AG04449 (cell line): ENCODE data around the gene SLC26A3.

Experiments used
- CTCF ChIA-PET: fragments of 350-600 bp; formaldehyde crosslinking; extraction: SDS; loops from one replicate; lab custom pipeline; 2021; ENCODE audit warnings: antibody characterized with exemption; lab: Yijun Ruan, JAX
- POLR2A ChIA-PET: fragments of 400-600, 350-600 bp; formaldehyde crosslinking; extraction: SDS; loops from one replicate; lab custom pipeline; 2020; ENCODE audit warnings: antibody characterized with exemption, inconsistent platforms; lab: Yijun Ruan, JAX
- DNase-seq: peaks from one replicate; pipeline ENCODE4 v3.0.0-alpha.2; 2010; ENCODE audit warnings: low read depth, low spot score
- H3K4me3 ChIP-seq: 2 replicates; pipeline ENCODE4 v1.5.1; 2011; ENCODE audit warnings: low read depth, mild to moderate bottlenecking, control low read depth, low read length
- TF ChIP-seq, protein P1 (sequence below): IDR thresholded peaks from one replicate; pipeline ENCODE4 v1.5.1; 2011; ENCODE audit warnings: mild to moderate bottlenecking, moderate library complexity, low read length, control low read depth, inconsistent platforms; ENCODE audit not compliant: insufficient read depth; ENCODE audit errors: missing control alignments

The SLC26A3 gene

DNA sequence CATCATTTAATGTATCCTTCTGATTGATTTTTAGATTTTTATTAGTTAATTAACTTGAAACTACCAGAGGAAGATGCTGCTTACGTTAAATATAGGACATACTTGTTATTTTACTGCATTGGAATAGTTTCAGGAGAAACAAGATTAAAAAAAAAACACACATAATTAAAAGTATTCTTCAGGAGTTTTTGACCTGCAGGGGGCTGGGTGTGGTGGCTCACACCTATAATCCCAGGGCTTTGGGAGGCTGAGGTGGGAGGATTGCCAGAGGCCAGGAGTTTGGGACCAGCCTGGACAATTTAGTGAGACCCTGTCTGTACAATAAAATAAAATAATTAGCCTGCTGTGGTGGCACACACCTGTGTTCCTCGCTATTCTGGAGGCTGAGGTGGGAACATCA is 48.4 kb downstream of the SLC26A3 start:
- POLR2A ChIA-PET = no interaction called here
- TF ChIP-seq, protein P1, sequence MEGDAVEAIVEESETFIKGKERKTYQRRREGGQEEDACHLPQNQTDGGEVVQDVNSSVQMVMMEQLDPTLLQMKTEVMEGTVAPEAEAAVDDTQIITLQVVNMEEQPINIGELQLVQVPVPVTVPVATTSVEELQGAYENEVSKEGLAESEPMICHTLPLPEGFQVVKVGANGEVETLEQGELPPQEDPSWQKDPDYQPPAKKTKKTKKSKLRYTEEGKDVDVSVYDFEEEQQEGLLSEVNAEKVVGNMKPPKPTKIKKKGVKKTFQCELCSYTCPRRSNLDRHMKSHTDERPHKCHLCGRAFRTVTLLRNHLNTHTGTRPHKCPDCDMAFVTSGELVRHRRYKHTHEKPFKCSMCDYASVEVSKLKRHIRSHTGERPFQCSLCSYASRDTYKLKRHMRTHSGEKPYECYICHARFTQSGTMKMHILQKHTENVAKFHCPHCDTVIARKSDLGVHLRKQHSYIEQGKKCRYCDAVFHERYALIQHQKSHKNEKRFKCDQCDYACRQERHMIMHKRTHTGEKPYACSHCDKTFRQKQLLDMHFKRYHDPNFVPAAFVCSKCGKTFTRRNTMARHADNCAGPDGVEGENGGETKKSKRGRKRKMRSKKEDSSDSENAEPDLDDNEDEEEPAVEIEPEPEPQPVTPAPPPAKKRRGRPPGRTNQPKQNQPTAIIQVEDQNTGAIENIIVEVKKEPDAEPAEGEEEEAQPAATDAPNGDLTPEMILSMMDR = no peak
- no peak for DNase-seq
- CTCF ChIA-PET = no interaction called here
- no peak overlapping the region for H3K4me3 ChIP-seq

DNA sequence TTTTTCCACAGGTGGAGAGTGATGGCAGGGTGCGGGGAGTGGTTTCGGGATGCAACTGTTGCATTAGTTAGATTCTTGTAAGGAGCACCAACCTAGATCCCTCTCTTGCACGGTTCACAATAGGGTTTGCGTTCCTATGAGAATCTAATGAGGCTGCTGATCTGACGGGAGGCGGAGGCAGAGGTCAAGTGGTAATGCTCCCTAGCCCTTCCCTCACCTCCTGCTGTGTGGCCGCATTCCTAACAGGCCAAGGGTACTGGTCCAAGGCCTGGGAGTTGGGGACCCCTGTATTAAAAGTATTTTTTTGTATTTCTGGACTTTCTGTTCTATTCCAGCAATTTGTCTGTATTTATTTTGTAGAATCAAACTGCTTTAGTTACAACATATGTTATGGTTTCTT is 51.9 kb downstream of the SLC26A3 start:
- no peak overlapping the region for H3K4me3 ChIP-seq
- POLR2A ChIA-PET = no interaction called here
- DNase-seq = no peak
- TF ChIP-seq, protein P1 = no peak
- CTCF ChIA-PET = no interaction called here

DNA sequence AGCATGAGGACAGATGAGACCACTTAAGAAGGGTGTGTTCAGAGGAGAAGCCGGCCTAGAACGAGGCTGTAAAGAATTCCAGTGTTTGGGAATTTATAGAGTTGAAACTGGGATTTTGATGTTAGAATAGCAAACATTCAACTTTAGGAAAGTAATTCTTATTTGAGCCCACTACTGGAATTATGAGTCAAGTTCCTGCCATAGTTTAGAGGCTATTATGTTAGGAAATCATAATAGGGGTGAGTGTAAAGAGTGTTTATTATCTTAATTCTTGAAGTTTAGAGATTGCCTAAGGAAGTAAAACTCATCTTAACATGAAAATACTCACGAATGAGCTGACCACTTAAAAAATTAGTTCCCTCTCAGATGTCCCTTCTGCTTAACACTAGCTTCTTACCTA is 57.0 kb downstream of the SLC26A3 start:
- DNase-seq = no peak
- TF ChIP-seq, protein P1 = no peak
- H3K4me3 ChIP-seq = no peak overlapping the region
- POLR2A ChIA-PET = no interaction called here
- CTCF ChIA-PET = interaction anchor here (1.0 to 3.3 kb wide), 4 partner anchors 10 to 282 kb away, joined by 3 to 16 read pairs (median 6); no protein-coding TSS in a partner anchor

DNA sequence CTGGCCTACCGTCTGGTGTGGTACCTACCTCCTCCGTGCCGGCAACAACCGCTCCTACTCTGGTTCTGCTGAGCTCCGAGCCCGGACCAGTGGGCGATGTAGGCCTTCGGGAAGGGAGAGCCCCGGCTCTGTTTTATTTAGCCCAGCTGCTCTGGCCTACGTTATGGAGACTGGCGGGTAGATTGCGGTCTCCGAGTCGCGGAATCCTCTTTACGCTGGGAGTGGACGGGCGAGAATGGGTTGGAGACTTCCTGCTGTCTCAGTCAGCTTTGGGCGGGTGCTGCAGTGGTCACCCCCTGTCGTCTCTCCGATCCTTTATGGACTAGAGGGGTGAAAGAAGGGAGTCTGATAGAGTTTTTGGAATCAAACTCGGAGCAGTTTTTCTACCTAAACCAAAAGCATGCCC is 58.7 kb downstream of the SLC26A3 start:
- ChIA-PET CTCF (interaction anchor here (1.0 to 6.2 kb wide), 8 partner anchors 8 to 401 kb away, joined by 3 to 82 read pairs (median 23); no protein-coding TSS in a partner anchor), POLR2A (interaction anchor here (1.5 kb wide), 1 partner anchor 135 kb away, joined by 6 read pairs; no protein-coding TSS in a partner anchor)
- peak overlapping the region; percentile 98 for H3K4me3 ChIP-seq
- TF ChIP-seq, protein P1 = no peak
- no peak for DNase-seq

DNA sequence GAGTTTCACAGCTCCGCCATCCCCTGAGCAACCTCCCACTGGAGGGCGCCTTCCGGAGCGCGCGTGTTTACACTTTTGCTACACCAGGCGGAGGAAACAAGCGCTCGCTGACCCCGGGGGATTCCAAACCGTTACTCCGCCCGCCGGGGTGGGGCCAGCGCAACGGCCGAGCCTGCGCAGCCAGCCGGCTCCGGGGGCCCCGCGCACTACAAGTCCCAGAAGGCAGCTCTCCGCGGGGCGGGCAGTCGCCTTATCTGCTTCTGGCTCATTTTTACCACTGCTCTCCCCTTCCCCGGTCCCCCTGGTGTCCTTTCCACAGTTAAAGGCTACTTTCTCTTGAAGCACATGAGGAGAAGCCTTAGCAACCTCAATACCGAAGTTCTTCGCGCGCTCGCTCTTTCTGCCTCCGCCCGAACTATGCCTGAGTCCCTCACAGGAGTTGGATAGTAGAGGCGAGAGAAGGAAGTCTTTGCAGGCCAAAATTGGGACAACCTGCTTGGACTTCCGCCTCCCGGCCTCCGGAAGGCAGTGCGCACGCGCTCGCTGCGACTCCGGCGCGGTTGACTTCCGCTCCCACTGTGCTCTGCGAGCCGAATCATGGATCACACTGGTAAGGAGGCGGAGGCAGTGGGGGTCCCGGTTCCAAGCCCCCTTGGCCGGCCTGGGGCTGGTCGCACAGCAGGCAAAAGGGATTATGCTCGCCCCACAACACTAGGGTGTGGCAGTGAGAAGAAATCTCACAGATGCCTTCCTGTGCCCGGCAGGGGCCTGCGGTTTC is 59.3 kb downstream of the SLC26A3 start, which contains the start of gene CBLL1:
Gene CBLL1 (plus strand): TSS at position 576 of the 778 bp plus-strand sequence. CDS start 22 bp downstream, at position 598.
- ChIA-PET CTCF (interaction anchor here (0.6 to 6.2 kb wide), 36 partner anchors 9 to 557 kb away, joined by 3 to 82 read pairs (median 4); partner anchors contain the start of gene DLD), POLR2A (interaction anchor here (0.6 to 1.5 kb wide), 4 partner anchors 91 to 135 kb away, joined by 3 to 9 read pairs (median 5); no protein-coding TSS in a partner anchor)
- TF ChIP-seq, protein P1 = peak; percentile 89
- peak; percentile 63 for DNase-seq
- peak within 1 kb of the TSS; percentile 98 for H3K4me3 ChIP-seq
